HG03064 (cell line): ENCODE data around the gene PALS2.

ENCODE experiments used
- ATAC-seq: cut with Tn5 transposase; IDR thresholded peaks from one replicate; pipeline ENCODE4 v1.9.1; 2021; ENCODE audit warnings: low read depth; ENCODE audit not compliant: unreplicated experiment

Gene PALS2, protein sequence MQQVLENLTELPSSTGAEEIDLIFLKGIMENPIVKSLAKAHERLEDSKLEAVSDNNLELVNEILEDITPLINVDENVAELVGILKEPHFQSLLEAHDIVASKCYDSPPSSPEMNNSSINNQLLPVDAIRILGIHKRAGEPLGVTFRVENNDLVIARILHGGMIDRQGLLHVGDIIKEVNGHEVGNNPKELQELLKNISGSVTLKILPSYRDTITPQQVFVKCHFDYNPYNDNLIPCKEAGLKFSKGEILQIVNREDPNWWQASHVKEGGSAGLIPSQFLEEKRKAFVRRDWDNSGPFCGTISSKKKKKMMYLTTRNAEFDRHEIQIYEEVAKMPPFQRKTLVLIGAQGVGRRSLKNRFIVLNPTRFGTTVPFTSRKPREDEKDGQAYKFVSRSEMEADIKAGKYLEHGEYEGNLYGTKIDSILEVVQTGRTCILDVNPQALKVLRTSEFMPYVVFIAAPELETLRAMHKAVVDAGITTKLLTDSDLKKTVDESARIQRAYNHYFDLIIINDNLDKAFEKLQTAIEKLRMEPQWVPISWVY

GRCh38 chr7:24572997-24573553 lies at the start of gene PALS2:
PALS2 (plus strand) TSS chr7:24573452; CDS start chr7:24623668, 50,216 bp downstream.
- peak; percentile 39 for ATAC-seq

GRCh38 chr7:24531255-24531654 lies 42.0 kb upstream of the PALS2 start:
- no peak for ATAC-seq

DNA sequence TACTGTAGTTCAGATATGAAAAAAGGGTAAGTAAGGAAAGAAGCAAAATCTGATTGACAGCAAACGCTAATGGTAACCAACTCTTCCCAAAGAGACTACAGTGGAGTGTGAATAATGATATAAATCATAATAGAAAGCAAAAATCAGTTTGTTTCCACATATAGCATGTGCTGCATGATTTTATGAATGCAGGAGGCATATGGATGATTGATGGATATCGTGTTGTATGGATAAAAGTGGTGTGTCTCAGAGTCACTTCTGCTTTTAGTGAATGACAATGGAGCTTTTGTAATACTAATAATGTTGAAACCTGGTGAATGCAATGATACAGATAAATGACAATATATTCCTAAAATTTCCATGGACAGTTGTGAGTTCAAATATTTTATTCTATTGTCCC lies 36.6 kb upstream of the PALS2 start:
- ATAC-seq = no peak

GRCh38 chr7:24540956-24541355 lies 32.3 kb upstream of the PALS2 start:
- no peak for ATAC-seq

DNA sequence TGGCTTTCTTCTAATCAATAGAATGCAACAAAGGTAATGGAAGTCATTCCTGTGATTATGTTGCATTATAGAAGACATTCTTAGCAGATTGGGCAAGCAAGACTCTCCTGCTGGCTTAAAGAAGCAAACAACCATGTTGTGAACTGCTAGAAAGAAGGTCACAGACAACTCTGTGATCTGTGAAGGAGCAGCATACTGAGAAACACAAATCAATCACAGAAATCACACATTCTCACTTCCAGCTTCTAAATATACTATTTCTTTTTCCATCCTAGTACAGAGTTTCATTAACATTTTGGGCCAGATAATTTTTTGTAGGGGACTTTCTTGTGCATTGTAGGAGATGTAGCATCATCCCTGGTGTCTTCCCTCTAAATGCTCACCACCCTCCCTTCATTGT lies 28.0 kb upstream of the PALS2 start:
- ATAC-seq = no peak

GRCh38 chr7:24548390-24548789 lies 24.9 kb upstream of the PALS2 start:
- ATAC-seq = no peak

DNA sequence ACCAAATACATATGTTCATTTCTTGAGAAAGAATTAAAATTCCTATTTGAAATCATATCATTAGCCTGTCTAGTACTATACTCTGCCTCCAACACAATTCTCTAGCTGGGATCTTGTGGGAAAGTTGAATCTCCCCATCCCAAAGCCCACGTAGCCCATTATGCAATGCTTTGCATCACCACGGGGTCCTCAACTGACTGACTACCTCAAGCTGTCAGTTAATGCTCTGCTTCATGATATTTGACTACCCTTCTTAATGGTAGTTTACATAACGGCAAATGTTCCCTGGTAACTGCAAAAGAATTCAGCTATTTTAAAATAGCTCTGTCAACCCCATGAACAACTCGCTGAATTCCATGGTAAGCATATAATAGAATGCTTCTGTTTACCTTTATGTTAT lies 23.3 kb upstream of the PALS2 start:
- no peak for ATAC-seq

GRCh38 chr7:24555184-24555583 lies 18.1 kb upstream of the PALS2 start:
- ATAC-seq = no peak

GRCh38 chr7:24555719-24556118 lies 17.5 kb upstream of the PALS2 start:
- no peak for ATAC-seq

- ATAC-seq = no peak
Observed at GRCh38 chr7:24560772-24561171, 12.5 kb upstream of the PALS2 start.

GRCh38 chr7:24566274-24566673 lies 7.0 kb upstream of the PALS2 start:
- ATAC-seq = no peak

DNA sequence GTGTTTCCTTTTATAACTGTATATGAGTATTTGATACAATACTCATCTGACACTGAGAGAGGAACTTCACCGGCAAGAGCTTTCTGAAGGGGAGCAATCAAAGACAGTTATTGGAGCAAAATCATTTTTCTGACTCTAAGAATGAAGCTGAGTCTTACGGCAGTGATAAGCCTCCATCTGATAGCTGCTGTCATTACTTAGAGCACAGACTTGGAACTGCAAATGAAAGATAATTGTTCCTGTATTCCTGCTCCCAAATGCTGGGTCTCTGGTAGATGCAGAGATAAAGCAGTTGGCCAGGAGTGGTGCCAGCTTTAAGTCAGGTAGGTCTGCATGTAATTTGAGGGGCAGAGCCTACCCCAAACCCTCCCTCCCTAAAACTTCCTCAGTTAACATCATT lies 2.3 kb upstream of the PALS2 start:
- ATAC-seq = no peak

DNA sequence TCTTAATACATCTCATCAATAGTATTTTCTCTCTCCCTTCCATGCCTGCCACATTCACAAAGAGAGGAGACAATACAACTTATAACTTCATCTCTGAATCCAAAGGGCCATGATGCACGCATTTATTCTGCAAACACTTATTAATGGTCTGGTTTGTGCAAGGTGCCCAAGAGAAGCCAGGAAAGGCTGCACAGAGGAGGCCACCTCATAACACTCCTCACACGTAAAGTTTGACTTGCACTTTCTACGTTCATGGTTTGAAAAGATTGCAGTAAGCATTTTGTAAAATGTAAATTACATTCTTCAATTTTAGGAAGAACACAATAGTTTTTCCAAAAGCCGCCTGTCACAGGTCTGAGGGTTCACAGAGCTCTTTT lies 1.2 kb upstream of the PALS2 start:
- ATAC-seq = no peak

- ATAC-seq = no peak
Observed at GRCh38 chr7:24572393-24572996, 757 bp upstream of the PALS2 start.

DNA sequence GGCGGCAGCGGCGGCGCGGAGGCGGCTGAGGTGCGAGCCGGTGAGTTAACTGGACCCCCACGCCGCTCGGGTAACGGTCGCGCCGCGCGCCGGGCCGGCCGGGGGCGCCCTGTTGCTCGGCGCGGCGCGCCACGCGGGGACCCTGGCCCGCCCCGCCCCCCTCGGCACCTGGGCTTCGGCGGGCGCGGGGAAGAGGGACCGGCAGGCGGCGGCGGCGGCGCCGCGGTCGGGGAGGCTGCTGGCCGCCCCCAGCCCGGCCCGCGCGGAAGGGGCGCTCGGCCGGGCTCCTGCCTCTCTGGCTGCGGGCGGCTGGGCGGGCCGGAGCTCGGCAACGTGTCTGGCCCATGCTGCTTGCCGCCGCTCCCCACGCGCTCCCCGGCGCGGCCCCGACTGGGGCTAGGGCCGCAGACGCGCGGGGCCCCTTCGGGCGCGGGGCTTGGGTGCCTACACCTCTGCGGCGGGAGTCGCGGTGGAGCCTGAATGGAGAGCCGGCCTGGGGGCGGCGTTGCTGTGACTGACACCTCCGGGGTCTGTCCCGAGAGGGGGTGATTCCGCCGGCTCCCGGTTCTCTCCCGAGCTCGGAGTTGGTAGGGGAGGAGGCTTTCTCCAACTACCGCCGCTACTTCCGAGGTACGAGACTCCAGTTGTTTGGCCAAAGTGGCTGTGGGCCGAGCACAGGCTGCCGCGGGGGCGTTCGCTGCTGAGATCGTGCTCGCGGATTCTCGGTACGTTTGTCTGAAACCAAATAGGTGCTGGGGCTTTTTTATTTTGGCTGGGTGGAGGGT lies 494 bp downstream of the PALS2 start:
- peak; percentile 28 for ATAC-seq

GRCh38 chr7:24574386-24574785 lies 1.1 kb downstream of the PALS2 start:
- ATAC-seq = no peak

- no peak for ATAC-seq
Observed at GRCh38 chr7:24574950-24575349, 1.7 kb downstream of the PALS2 start.

DNA sequence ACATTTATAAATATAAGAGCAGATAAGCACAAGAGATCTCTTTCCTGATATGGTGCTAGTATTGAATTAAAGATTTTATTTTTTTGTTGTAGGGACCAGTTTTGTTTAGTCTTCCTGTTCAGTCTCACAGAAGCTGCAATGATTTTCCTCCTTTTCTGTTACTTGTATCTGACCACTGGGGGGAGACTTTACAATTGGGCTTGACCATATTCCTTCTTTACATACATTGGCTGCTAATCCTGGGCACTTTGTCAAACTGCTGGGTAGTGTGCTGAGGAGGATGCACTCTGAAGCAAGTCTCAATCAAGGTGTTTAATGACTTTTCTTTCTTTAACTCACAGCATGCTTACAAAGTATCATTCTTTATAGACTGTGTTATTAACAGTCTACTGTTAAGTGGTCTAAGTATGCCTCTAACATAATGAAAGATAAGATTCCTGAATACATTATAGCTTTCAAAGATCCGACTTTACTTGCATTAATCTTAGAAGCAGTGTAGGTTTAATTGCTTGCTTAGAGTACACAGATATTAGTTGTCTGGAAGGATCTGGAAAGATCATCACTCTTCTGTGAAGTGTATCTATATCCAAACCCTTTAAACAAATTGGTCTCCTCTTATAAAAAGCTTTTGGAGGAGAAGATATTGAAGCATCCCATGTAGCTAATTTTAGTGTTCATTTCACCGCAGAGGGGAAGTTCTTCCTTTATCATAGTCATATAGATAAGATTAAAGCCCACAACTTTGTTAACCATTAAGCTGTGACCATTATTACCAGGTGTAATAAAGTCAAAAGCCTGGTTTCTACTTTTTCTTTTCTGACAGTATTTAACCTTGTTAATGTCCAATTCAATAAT lies 3.1 kb downstream of the PALS2 start:
- peak; percentile 26 for ATAC-seq

GRCh38 chr7:24578052-24578451 lies 4.8 kb downstream of the PALS2 start:
- ATAC-seq = no peak
